Kidney tubule cell (primary cell): ENCODE results near the gene LGALS9.

ENCODE experiments used
- DNase-seq: peaks from one replicate; pipeline ENCODE4 v3.0.0-alpha.2; 2018; ENCODE audit warnings: low spot score

LGALS9 gene

GRCh38 chr17:27603421-27603770 is 27.6 kb upstream of the LGALS9 start:
- DNase-seq = no peak

GRCh38 chr17:27603880-27604794 is 26.9 kb upstream of the LGALS9 start:
- peak; percentile 49 for DNase-seq

DNA sequence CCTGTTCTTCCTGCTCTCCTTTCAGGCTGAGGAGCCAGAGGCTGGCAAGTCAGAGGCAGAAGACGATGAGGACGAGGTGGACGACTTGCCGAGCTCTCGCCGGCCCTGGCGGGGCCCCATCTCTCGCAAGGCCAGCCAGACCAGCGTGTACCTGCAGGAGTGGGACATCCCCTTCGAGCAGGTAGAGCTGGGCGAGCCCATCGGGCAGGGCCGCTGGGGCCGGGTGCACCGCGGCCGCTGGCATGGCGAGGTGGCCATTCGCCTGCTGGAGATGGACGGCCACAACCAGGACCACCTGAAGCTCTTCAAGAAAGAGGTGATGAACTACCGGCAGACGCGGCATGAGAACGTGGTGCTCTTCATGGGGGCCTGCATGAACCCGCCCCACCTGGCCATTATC is 25.6 kb upstream of the LGALS9 start:
- DNase-seq = no peak

- DNase-seq = no peak
These were observed 23.4 kb upstream of the LGALS9 start for GRCh38 chr17:27607521-27608091.

DNA sequence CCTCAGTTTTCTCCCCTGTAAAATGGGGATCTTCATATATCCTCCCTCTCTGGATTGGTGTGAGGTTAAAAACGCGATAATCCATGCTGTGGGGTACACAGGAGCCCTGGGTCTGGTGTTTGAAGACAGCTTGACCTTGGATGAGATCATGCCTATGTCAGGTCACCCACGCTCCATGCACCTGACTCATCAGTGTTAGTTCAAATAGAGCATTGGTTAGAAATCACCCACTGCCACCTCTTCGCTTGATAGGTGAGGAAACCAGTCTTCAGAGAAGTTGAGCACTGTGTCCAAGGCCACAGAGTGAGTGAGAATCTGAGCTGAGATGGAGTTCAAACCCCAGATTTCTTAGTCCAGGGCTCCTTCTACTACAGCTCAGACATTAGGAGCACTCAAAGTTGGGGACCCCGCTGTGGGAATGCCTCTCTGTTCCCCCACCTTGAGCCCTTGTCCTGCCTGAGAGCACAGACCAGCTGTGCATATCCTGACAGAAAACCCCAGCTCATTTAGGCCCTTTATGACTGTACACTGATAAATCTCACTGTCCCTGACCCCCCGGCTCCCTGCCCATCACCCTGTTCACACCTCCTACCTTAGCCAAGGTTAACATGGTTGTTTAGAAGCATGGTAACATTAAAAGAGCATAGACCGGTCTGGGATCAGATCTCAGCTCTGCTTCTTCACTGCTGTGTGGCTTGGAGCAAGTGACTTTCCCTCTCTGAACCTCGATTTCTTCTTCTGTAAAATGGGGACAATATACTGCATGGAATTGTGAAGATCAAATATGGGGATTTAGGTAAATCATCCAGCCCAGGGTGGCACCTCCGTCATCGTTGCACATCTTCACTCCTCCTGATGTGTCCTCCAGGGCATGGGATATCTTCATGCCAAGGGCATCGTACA is 22.4 kb upstream of the LGALS9 start:
- DNase-seq = peak; percentile 74

GRCh38 chr17:27609611-27610303 is 21.2 kb upstream of the LGALS9 start:
- DNase-seq = peak; percentile 70

DNA sequence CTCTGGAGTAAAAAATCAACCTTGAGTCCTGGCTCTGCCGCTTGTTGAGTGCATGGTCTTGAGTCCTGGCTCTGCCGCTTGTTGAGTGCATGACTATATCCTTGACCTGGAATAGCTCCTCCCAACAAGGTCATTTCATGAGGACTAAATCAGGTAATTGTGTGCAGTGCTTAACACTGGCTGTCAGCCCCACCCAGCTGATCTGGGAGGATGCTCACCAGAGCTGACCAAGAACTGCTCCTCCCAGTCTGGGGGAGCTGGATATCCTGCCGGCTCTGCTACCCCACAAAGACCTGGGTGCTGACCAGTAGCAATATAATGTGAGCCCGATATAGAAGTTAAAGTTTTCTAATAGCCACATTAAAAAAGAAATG is 20.7 kb upstream of the LGALS9 start:
- no peak for DNase-seq

- DNase-seq = no peak
These were observed 18.7 kb upstream of the LGALS9 start for GRCh38 chr17:27612160-27612770.

DNA sequence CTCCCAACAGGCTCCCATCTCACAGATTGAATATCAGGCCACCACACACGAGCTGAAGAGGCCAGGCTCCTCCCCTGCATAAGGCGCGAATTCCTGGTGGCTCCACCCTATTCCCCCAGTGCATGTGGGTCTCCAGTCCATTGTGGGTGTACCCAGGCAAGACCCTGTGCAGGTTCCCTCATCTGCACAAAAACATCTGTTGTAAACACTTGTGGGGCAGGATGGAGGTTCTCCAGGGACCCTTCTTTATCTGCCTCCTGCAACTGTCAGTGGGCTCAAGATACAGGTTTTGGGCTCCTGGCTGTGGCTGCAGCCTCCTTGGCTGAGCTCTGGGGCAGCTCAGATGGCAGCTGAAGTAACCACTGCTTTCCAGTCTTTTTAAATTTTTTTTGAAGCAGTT is 17.6 kb upstream of the LGALS9 start:
- no peak for DNase-seq

- DNase-seq = no peak
These were observed 15.9 kb upstream of the LGALS9 start for GRCh38 chr17:27615121-27615520.

DNA sequence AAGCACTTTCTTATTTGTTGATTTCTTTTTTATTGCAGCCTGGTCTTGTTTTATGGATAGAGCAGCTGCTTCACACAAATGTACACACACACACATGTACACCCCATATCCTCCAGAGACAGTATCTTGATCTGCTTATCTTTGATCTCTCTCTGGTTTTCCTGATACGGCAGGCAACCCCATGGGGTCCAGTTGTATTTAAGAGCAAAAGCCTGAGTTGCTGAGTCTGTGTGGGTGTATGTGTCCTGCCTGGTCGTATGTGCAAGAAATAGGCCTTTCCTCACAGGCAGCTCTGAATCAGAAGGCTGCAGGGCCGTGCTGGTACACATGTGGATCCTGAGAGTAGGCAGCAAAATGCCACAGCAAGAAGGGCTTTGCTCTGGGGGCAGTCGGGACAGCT is 14.6 kb upstream of the LGALS9 start:
- DNase-seq = no peak

DNA sequence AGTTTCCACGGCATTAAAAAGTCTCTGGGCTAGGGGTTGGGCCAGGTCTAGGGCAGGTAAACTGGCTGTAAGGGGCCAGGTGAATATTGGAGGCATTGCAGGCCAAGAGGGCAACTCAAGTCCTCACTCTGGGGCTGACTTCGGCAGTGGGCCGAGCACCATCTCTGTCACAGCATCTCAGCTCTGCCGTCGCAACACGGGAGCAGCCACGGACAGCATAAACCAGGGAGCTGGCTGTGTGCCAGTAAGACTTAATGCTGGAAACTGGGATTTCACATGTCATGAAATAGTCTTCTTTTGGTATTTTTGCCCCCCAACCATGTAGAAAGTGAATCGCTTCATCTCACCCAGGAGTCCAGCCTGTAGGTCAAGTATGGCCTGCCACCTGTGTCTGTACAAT is 12.6 kb upstream of the LGALS9 start:
- DNase-seq = no peak

DNA sequence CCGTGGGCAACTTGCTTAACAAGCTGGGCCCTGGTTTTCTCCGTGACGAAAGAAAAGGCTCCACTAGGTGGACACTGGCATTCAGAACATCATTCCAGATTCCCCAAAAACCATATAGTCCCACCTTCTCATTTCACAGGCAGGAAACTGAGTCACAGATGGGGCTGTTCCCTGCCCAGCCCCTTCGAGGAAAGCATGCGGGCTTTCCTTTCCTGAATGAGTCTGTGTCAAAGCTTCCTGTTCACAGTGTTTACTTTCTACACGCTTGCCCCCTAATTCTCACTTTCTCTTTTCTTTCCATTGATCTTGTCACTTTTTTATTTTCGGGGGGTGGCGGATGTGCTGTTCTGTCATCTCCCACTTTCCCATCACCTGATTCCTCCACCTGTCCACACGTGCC is 10.3 kb upstream of the LGALS9 start:
- no peak for DNase-seq

GRCh38 chr17:27621536-27621935 is 9.5 kb upstream of the LGALS9 start:
- no peak for DNase-seq

- no peak for DNase-seq
These were observed 8.9 kb upstream of the LGALS9 start for GRCh38 chr17:27621942-27622559.

GRCh38 chr17:27622986-27623385 is 8.0 kb upstream of the LGALS9 start:
- no peak for DNase-seq

GRCh38 chr17:27623614-27624013 is 7.4 kb upstream of the LGALS9 start:
- DNase-seq = no peak

DNA sequence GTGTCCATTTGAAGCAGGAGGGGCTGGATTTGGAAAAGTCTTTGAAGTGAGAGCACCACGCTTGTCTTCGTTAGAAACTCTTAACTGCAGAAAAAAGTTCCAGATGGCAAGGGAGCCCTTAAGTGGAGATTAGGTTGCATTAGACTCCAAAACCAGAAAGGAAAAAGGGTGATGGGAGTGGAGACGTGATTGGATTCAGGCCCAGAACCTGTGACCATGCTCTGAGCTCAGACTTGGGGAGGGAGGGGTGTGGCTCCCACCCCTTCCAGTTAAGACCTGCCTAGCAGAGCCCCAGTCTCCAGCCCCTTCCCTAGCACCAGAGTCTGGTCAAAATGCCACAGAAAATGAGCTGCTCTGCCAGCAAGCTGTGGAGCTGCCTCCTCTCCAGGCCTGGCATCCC is 6.4 kb upstream of the LGALS9 start:
- no peak for DNase-seq

DNA sequence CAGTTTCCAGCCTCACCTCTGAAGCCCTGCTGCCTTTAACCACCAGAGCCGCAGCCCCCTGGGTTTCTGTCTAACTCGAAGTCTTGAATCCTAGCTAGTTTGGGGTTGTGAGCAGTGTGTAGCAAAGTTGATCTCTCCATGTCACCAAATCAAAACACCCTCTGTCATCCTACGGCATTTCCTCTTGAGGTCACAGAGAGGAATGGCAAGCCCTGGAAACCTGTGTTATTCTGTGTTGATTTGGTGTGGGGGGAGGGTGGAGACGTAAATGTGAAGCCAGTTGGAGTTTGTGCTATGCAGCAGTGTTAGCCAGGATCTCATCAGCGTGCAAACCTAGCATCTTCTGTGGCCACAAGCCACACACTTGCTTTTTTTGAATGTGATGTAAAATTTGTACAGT is 5.1 kb upstream of the LGALS9 start:
- no peak for DNase-seq

DNA sequence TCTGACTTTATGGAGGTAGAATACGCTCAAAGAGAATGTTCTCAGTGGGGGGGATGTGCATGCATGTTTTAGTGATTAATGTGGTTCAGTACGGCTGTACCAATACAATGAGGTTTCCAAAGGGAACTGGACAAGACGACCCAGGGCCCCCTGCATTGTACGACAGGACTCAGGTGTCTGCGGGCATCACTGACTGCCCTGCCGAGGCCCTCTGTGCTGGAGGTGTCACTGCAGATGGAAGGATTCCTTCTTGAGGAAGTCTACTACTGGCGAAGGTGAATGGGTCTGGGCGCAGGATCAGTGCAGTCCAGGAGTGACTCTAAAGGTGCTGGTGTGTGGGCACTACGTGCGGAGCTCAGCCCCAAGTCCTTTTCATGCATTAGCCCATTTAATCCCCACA is 3.5 kb upstream of the LGALS9 start:
- DNase-seq = no peak

- DNase-seq = no peak
These were observed 2.6 kb upstream of the LGALS9 start for GRCh38 chr17:27628376-27628775.
